ENCODE results near the gene MKNK1.

The MKNK1 gene

GRCh38 chr1:46522184-46522968, 81.7 kb downstream of the MKNK1 start:
- no peak for DNase-seq (ENCODE audit: low read depth)

DNA sequence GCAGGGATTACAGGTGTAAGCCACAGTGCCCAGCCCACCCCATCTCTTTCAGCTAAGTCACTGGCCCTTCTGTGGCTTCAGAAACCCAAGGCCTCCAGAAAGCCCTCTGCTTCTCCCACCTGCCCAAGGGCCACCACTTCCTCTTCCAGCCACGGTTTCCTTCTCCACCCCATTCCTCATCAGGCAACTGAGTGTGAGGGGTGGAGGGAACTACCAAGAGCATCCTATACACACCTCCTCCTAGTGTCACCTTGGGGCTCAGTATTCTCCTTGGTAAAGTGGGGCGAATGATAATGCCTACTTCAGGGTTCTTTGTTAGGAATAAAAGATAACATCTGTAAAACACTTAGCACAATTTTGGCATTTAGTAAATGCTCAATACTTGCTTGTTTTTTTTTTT, 82.7 kb downstream of the MKNK1 start:
- no peak for DNase-seq (ENCODE audit: low read depth)

GRCh38 chr1:46520063-46520911, 83.8 kb downstream of the MKNK1 start:
- DNase-seq (ENCODE audit: low read depth): no peak

DNA sequence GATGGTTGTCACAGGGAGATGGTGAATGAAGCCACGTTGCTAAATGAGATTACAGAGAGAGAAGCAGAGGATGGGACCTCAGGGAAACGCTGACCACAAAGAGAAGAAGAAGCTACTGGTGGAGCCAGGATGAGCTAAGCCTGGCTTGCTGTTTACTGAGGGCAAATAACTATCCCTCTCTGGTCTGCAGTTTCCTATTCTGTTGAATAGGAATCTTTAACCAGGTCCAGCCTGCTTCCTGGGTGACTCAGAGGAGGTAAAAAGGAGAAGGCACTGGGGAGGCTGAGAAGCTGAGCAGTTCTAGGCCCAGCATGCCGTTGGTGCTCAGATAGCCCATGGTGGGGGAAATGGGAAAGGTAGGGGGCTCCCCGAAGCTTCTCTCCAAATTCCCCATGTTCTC, 84.9 kb downstream of the MKNK1 start:
- no peak for DNase-seq (ENCODE audit: low read depth)

GRCh38 chr1:46517932-46518498, 86.1 kb downstream of the MKNK1 start:
- no peak for DNase-seq (ENCODE audit: low read depth)

DNA sequence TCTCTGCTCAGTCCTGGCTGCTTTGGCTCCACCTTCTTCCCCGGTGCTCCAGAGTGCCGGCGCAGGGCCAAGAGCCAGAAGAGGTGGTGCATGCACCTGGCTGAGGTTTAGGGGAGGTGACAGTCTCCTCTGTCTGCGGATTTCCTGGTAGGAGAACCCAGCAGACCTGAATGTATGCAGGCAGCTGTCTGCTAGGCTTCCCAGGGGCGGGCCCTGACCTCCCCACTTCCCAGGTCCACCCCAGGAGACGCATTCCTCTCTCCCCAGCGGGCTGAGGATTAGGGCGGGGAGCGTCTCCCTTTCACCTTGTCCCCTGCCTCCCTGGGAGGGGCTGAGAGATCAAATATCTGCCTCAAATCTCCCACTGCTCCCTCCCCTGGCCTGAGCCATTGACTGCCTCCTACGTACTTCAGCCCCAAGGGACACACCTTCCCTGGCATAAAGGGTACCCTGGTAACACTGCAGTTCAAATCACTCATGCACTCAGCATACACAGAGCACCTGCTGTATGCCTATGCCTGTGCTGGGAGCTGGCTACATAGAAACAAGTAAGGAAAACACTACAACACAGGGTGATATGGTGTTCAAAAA, 87.0 kb downstream of the MKNK1 start:
- DNase-seq (ENCODE audit: low read depth): no peak

- DNase-seq (ENCODE audit: low read depth): no peak
Observed at GRCh38 chr1:46516200-46516950, 87.7 kb downstream of the MKNK1 start.

GRCh38 chr1:46515576-46515975, 88.5 kb downstream of the MKNK1 start:
- DNase-seq (ENCODE audit: low read depth): no peak

GRCh38 chr1:46513536-46513935, 90.5 kb downstream of the MKNK1 start:
- DNase-seq (ENCODE audit: low read depth): no peak

GRCh38 chr1:46512792-46513190, 91.3 kb downstream of the MKNK1 start:
- DNase-seq (ENCODE audit: low read depth): no peak

DNA sequence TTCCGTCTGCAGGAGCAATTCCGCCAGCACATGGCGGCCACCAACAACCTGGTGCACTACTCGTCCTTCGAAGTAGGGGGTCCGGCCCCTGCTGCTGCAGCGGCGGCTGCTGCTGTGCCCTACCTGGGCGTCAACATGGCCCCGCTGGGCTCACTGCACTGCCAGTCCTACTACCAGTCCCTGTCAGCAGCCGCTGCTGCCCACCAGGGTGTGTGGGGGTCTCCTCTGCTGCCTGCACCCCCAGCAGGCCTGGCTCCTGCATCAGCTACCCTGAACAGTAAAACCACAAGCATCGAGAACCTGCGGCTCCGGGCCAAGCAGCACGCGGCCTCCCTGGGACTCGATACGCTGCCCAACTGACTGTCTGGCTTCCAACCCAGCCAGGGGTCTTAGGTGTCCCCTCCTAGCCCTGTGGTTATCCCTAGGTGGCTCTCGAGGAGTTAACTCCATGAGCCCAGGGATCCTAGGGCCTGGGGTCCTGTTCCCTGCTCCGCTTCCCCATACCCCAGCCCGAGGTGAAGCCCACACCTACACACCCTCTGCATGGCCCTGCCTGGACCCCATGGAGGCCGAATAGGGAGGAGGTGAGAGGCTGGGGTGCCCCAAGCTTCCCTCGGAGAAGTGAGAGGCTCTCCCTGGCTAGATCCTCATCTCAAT, 91.8 kb downstream of the MKNK1 start:
- DNase-seq (ENCODE audit: low read depth): no peak

DNA sequence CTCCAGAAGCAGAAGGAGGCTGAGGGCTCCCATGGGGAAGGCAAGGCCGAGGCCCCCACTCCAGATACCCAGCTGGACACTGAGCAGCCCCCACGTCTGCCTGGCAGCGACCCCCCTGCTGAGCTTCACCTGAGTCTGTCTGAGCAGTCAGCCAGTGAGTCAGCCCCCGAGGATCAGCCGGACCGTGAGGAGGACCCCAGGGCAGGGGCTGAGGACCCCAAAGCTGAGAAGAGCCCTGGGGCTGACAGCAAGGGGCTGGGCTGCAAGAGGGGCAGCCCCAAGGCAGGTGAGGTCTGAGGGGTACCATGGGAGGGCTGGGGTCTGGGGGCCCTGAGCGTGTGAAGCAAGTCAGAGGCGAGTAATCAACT, 93.1 kb downstream of the MKNK1 start:
- no peak for DNase-seq (ENCODE audit: low read depth)

GRCh38 chr1:46510341-46510997, 93.6 kb downstream of the MKNK1 start:
- DNase-seq (ENCODE audit: low read depth): no peak

DNA sequence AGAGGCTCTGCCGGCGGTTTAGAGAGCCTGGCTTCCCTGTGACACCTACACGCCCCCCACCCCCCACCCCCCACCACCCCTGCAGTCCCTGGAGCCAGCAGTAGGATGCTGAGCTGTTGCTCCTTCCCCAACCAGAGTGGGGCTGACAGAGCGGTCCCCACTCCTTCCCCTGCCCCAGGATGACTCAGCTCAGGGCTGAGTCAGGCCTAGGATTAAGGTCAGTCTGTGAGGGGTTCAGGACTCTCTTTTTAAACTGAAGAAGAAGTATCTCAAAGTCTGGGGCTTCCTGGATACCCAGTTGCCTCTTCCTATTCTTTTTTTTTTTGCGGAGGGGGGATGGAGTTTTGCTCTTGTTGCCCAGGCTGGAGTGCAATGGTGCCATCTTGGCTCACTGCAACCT, 95.3 kb downstream of the MKNK1 start:
- no peak for DNase-seq (ENCODE audit: low read depth)

All from stimulated activated CD8-positive, alpha-beta memory T cell treated with anti-CD3 and anti-CD28 coated beads, Interleukin-12 subunit alpha, Interleukin-12 subunit beta, amount 100 ng/mL, for 4 hours (primary cell).